Calu3 (cell line): ENCODE data around the gene CPNE7. TPM values are rescaled to one million over a fixed set of nuclear protein-coding genes. Genes with fewer than 3 reads are reported as not detected.

ENCODE experiments used
- BruUV-seq: library from RNA; stranded (reverse); fragments of 400-500 nt; replicated peaks from 2 replicates; lab custom pipeline; 2021; lab: Mats Ljungman, UMichigan
- CTCF ChIA-PET: fragments of 300-600 bp; sonication (Branson Sonifier 250); formaldehyde crosslinking; loops from one replicate; lab custom pipeline; 2022; ENCODE audit warnings: antibody characterized with exemption; lab: Charles Lee
- DNase-seq: peaks from one replicate; pipeline ENCODE4 v3.0.0; 2022
- H3K27ac Mint-ChIP-seq: one replicate; pipeline ENCODE4 v1.8.0; 2022; ENCODE audit warnings: mixed read lengths; ENCODE audit not compliant: unreplicated experiment
- H3K27me3 Mint-ChIP-seq: one replicate; pipeline ENCODE4 v1.8.0; 2022; ENCODE audit warnings: mixed read lengths; ENCODE audit not compliant: unreplicated experiment
- H3K36me3 Mint-ChIP-seq: one replicate; pipeline ENCODE4 v1.8.0; 2022; ENCODE audit warnings: mild to moderate bottlenecking, moderate library complexity, mixed read lengths; ENCODE audit not compliant: insufficient read depth, unreplicated experiment
- H3K4me1 Mint-ChIP-seq: one replicate; pipeline ENCODE4 v1.8.0; 2022; ENCODE audit warnings: mild to moderate bottlenecking, low read depth, mixed read lengths; ENCODE audit not compliant: unreplicated experiment
- H3K4me3 Mint-ChIP-seq: one replicate; pipeline ENCODE4 v1.8.0; 2022; ENCODE audit warnings: mild to moderate bottlenecking, low read depth, moderate library complexity, mixed read lengths; ENCODE audit not compliant: unreplicated experiment
- H3K9me3 Mint-ChIP-seq: one replicate; pipeline ENCODE4 v1.8.0; 2022; ENCODE audit warnings: low read depth, mixed read lengths; ENCODE audit not compliant: unreplicated experiment
- CTCF ChIP-seq: fragments of 200-600 bp; IDR thresholded peaks from one replicate; pipeline ENCODE4 v1.8.0; 2022; ENCODE audit warnings: antibody characterized with exemption; ENCODE audit not compliant: unreplicated experiment
- intact Hi-C: fragments of 100-400 bp; cut with micrococcal nuclease; formaldehyde crosslinking; loops from one replicate; pipeline ENCODE4 v1.10.0; 2022; ENCODE audit not compliant: unreplicated experiment
- total RNA-seq: library from RNA; stranded (reverse); gene quantifications from 2 replicates; pipeline ENCODE4 v1.2.3, GENCODE V29; 2022

The CPNE7 gene
- total RNA-seq, 1 experiment from 2014 or later = 31.3 TPM

- Mint-ChIP-seq H3K27me3 (no peaks in the 10 kb centered on the region), H3K4me3 (no peak overlapping the region), H3K27ac (no peak overlapping the region), H3K36me3 (peaks cover 10% of the 10 kb centered on the region), H3K9me3 (no peaks in the 10 kb centered on the region), H3K4me1 (peaks cover 14% of the 10 kb centered on the region)
- DNase-seq = no peak
- CTCF ChIA-PET = interaction anchor here (0.6 to 1.0 kb wide), 2 partner anchors 19 to 41 kb away, joined by 3 to 5 read pairs; no protein-coding TSS in a partner anchor
- intact Hi-C loops = no loop called here
- BruUV-seq = no TSS peak
- no peak for TF ChIP-seq CTCF
Measured at GRCh38 chr16:89599902-89600301, 24.3 kb downstream of the CPNE7 start.

- H3K4me1 Mint-ChIP-seq = peaks cover 14% of the 10 kb centered on the region
- no peaks in the 10 kb centered on the region for H3K9me3 Mint-ChIP-seq
- no peaks in the 10 kb centered on the region for H3K27me3 Mint-ChIP-seq
- CTCF ChIA-PET = interaction anchor here (0.6 kb wide), 1 partner anchor 19 kb away, joined by 5 read pairs; no protein-coding TSS in a partner anchor
- BruUV-seq = no TSS peak
- DNase-seq = no peak
- TF ChIP-seq CTCF = no peak
- H3K36me3 Mint-ChIP-seq = peaks cover 10% of the 10 kb centered on the region
- intact Hi-C loops = no loop called here
- no peak overlapping the region for H3K27ac Mint-ChIP-seq
- no peak overlapping the region for H3K4me3 Mint-ChIP-seq
Measured at GRCh38 chr16:89600427-89600826, 24.9 kb downstream of the CPNE7 start.

GRCh38 chr16:89600956-89601355 lies 25.4 kb downstream of the CPNE7 start:
- Mint-ChIP-seq H3K4me1 (peaks cover 14% of the 10 kb centered on the region), H3K4me3 (no peak overlapping the region), H3K27me3 (no peaks in the 10 kb centered on the region), H3K36me3 (peaks cover 10% of the 10 kb centered on the region), H3K27ac (no peak overlapping the region), H3K9me3 (no peaks in the 10 kb centered on the region)
- no TSS peak for BruUV-seq
- intact Hi-C loops = no loop called here
- no peak for DNase-seq
- TF ChIP-seq CTCF = no peak
- CTCF ChIA-PET = interaction anchor here (0.6 kb wide), 1 partner anchor 10 kb away, joined by 8 read pairs; no protein-coding TSS in a partner anchor

GRCh38 chr16:89601906-89602272 lies 26.3 kb downstream of the CPNE7 start:
- H3K27me3 Mint-ChIP-seq = no peaks in the 10 kb centered on the region
- peaks cover 5% of the 10 kb centered on the region for H3K36me3 Mint-ChIP-seq
- H3K4me1 Mint-ChIP-seq = peaks cover 14% of the 10 kb centered on the region
- no peak overlapping the region for H3K27ac Mint-ChIP-seq
- TF ChIP-seq CTCF = no peak
- BruUV-seq = no TSS peak
- intact Hi-C loops = no loop called here
- CTCF ChIA-PET = interaction anchor here (0.6 to 1.6 kb wide), 7 partner anchors 14 to 98 kb away, joined by 3 to 5 read pairs (median 4); no protein-coding TSS in a partner anchor
- no peaks in the 10 kb centered on the region for H3K9me3 Mint-ChIP-seq
- peak overlapping the region; percentile 45 for H3K4me3 Mint-ChIP-seq
- no peak for DNase-seq
